Measurements from ENCODE around the gene FOXD4L3.
"Not testable (repeated sequence)": the region's sequence is repeated elsewhere in the genome, so short reads cannot be mapped to it uniquely, and the experiment has no call there.

The FOXD4L3 gene

GRCh38 chr9:68343992-68344391 is 41.3 kb downstream of the FOXD4L3 start:
- DNase-seq = not testable (repeated sequence)

GRCh38 chr9:68351689-68352088 is 49.0 kb downstream of the FOXD4L3 start:
- not testable (repeated sequence) for DNase-seq

All from anterior cingulate cortex (tissue), 58 donors.